HepG2 (cell line): ENCODE results near the gene GFY. TPM values are rescaled to one million over a fixed set of nuclear protein-coding genes. Genes with fewer than 3 reads are reported as not detected.

ENCODE experiments used
- ARNT ChIP-seq: fragments of 450-650 bp; IDR thresholded peaks from 2 replicates; pipeline ENCODE4 v1.6.1; 2017
- CENPBD1 ChIP-seq: sonication (generic); formaldehyde crosslinking; IDR thresholded peaks from 2 replicates; pipeline ENCODE4 v1.8.0; 2022; ENCODE audit warnings: missing genetic modification reagents, low read depth, mild to moderate bottlenecking, borderline replicate concordance
- GLI4 ChIP-seq: sonication (generic); formaldehyde crosslinking; IDR thresholded peaks from 2 replicates; pipeline ENCODE4 v1.5.1; 2020; ENCODE audit warnings: missing genetic modification reagents, mild to moderate bottlenecking, moderate library complexity, borderline replicate concordance
- HMG20B ChIP-seq: conservative IDR thresholded peaks from 2 replicates; pipeline ENCODE4 v1.6.1; 2016; ENCODE audit warnings: missing genetic modification reagents, missing compliant biosample characterization
- SALL2 ChIP-seq: sonication (generic); formaldehyde crosslinking; IDR thresholded peaks from 2 replicates; pipeline ENCODE4 v1.8.1; 2023; ENCODE audit warnings: mild to moderate bottlenecking, missing genetic modification reagents, inconsistent platforms
- SIX1 ChIP-seq: sonication (generic); formaldehyde crosslinking; IDR thresholded peaks from 2 replicates; pipeline ENCODE4 v1.4.0; 2020; ENCODE audit warnings: missing genetic modification reagents, borderline replicate concordance
- ZBTB20 ChIP-seq: sonication (generic); formaldehyde crosslinking; IDR thresholded peaks from 2 replicates; pipeline ENCODE4 v1.8.1; 2023; ENCODE audit warnings: missing genetic modification reagents, low read depth, mild to moderate bottlenecking, borderline replicate concordance
- ZBTB49 ChIP-seq: sonication (generic); formaldehyde crosslinking; IDR thresholded peaks from 2 replicates; pipeline ENCODE4 v1.4.0; 2020; ENCODE audit warnings: missing genetic modification reagents, borderline replicate concordance
- ZNF264 ChIP-seq: sonication (generic); formaldehyde crosslinking; IDR thresholded peaks from 2 replicates; pipeline ENCODE4 v1.4.0; 2020; ENCODE audit warnings: missing genetic modification reagents
- ZNF33B ChIP-seq: sonication (generic); formaldehyde crosslinking; IDR thresholded peaks from 2 replicates; pipeline ENCODE4 v1.5.1; 2020; ENCODE audit warnings: mild to moderate bottlenecking, missing genetic modification reagents
- ZNF646 ChIP-seq: sonication (generic); formaldehyde crosslinking; IDR thresholded peaks from 2 replicates; pipeline ENCODE4 v1.9.0; 2021; ENCODE audit warnings: mild to moderate bottlenecking, missing genetic modification reagents
- ZNF782 ChIP-seq: sonication (generic); formaldehyde crosslinking; IDR thresholded peaks from 2 replicates; pipeline ENCODE4 v1.4.0; 2020; ENCODE audit warnings: missing genetic modification reagents, mild to moderate bottlenecking, borderline replicate concordance
- polyA plus RNA-seq, 8 experiments: library from polyadenylated mRNA; depleted of rRNA in 3 of 8; stranded (reverse) in 7 of 8; unstranded in 1 of 8; fragments of >200 nt; fragmentation: Illumina TruSeq in 4 of 8; extraction: Trizol in 4 of 8; gene quantifications; 2 replicates each; pipeline versions ENCODE4 v1.2.1 to v1.2.3, GENCODE V29; 2011 to 2016; ENCODE audit warnings: low read depth in 4 of 8, missing spikeins in 1 of 8, mixed read lengths in 1 of 8; ENCODE audit not compliant: insufficient read depth in 1 of 8
- total RNA-seq, 5 experiments: library from RNA; depleted of rRNA; stranded (reverse); fragments of >200 nt; fragmentation: Illumina TruSeq; extraction: Trizol; gene quantifications; 2 replicates each; pipeline ENCODE4 v1.2.3, GENCODE V29; 2016; ENCODE audit warnings: low read depth in 1 of 5
- TF ChIP-seq, protein P1 (sequence below): sonication (generic); formaldehyde crosslinking; conservative IDR thresholded peaks from 2 replicates; pipeline ENCODE4 v1.4.0; 2020; ENCODE audit warnings: mild to moderate bottlenecking, missing genetic modification reagents, moderate library complexity
- TF ChIP-seq, protein P2 (sequence below): IDR thresholded peaks from 2 replicates; pipeline ENCODE4 v1.6.1; 2016; ENCODE audit warnings: control low read depth

GFY gene
- total and polyA plus RNA-seq, 2 of the 13 experiments (the other 11 are each of a cell fraction or from before 2014, with no cell fraction given), result not detected

DNA sequence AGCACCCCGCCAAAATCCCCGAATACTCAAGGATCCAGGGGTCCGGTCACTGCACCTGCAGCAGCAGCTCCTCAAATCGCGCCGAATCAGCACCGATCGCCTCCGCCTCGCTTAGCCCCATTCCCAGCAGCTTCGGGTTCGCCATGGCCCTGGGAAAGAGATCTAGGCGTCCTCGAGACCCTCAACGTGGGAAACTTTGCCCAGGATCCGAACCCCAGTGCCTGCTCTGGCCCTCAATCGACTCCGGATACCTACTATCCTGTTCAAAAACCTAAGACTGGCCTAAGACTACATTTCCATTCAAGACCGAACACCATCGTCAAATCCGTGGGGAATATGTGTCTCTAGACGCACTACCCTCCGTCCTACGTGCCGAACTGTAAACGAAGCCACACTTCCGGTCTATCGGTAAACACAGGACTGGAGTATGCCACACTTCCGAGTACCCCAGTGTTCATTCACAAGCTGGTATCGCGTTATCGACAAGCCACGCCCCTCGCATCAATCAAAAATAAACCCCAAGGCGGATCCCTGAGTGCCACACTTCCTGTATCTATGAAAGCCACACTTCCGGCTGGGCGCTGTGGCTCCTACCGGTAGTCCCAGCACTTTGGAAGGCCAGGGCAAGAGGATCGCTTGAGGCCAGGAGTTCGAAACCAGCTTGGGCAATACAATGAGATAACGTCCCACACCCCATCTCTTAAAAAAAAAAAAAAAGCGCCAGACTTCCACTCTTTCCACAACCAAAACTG lies 26.4 kb downstream of the GFY start, which contains the start of gene PIH1D1 (continued):
- TF ChIP-seq SALL2 (no peak), HMG20B (CRISPR knock-in tag) (no peak; the same call in 1 of the 2 replicates), CENPBD1 (CRISPR knock-in tag) (no peak), SIX1 (CRISPR knock-in tag) (no peak), GLI4 (no peak), ZBTB20 (CRISPR knock-in tag) (no peak), ZNF646 (CRISPR knock-in tag) (no peak), ZNF33B (CRISPR knock-in tag) (no peak), ZNF782 (CRISPR knock-in tag) (no peak), ZNF264 (CRISPR knock-in tag) (no peak; the same call in 1 of the 2 replicates), ZBTB49 (CRISPR knock-in tag) (no peak), ARNT (no peak)
- TF ChIP-seq, protein P1, sequence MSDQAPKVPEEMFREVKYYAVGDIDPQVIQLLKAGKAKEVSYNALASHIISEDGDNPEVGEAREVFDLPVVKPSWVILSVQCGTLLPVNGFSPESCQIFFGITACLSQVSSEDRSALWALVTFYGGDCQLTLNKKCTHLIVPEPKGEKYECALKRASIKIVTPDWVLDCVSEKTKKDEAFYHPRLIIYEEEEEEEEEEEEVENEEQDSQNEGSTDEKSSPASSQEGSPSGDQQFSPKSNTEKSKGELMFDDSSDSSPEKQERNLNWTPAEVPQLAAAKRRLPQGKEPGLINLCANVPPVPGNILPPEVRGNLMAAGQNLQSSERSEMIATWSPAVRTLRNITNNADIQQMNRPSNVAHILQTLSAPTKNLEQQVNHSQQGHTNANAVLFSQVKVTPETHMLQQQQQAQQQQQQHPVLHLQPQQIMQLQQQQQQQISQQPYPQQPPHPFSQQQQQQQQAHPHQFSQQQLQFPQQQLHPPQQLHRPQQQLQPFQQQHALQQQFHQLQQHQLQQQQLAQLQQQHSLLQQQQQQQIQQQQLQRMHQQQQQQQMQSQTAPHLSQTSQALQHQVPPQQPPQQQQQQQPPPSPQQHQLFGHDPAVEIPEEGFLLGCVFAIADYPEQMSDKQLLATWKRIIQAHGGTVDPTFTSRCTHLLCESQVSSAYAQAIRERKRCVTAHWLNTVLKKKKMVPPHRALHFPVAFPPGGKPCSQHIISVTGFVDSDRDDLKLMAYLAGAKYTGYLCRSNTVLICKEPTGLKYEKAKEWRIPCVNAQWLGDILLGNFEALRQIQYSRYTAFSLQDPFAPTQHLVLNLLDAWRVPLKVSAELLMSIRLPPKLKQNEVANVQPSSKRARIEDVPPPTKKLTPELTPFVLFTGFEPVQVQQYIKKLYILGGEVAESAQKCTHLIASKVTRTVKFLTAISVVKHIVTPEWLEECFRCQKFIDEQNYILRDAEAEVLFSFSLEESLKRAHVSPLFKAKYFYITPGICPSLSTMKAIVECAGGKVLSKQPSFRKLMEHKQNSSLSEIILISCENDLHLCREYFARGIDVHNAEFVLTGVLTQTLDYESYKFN (CRISPR knock-in tag), result peak; percentile 29; the same call in 1 of the 2 replicates
- TF ChIP-seq, protein P2, sequence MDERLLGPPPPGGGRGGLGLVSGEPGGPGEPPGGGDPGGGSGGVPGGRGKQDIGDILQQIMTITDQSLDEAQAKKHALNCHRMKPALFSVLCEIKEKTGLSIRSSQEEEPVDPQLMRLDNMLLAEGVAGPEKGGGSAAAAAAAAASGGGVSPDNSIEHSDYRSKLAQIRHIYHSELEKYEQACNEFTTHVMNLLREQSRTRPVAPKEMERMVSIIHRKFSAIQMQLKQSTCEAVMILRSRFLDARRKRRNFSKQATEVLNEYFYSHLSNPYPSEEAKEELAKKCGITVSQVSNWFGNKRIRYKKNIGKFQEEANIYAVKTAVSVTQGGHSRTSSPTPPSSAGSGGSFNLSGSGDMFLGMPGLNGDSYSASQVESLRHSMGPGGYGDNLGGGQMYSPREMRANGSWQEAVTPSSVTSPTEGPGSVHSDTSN (CRISPR knock-in tag), result peak; percentile 80
